Caki2 (cell line): Measurements from ENCODE around the gene TPR. TPM values are rescaled to one million over a fixed set of nuclear protein-coding genes. Genes with fewer than 3 reads are reported as not detected.

ENCODE experiments used
- DNase-seq: peaks from one replicate; pipeline ENCODE4 v3.0.0-alpha.2; 2015; ENCODE audit warnings: low read depth
- in situ Hi-C: cut with HindIII; loops from 2 replicates; pipeline ENCODE4 v1.10.0; 2016; ENCODE audit warnings: low sequenced_read_pairs, low pct_unique_long_range_greater_than_20kb, mixed read lengths
- total RNA-seq: library from RNA; depleted of rRNA; stranded (reverse); fragments of >200 nt; shearing (Covaris generic); gene quantifications from 2 replicates; pipeline ENCODE4 v1.2.3, GENCODE V29; 2014; ENCODE audit warnings: low replicate concordance; rRNA removed

Gene TPR
- total RNA-seq, 1 experiment from 2014 or later, result 24.7 TPM

- DNase-seq, result no peak
Measured at GRCh38 chr1:186300056-186300455, 75.0 kb downstream of the TPR start.

GRCh38 chr1:186299570-186299969 lies 75.5 kb downstream of the TPR start:
- in situ Hi-C loops, result no loop called here
- no peak for DNase-seq

More at GRCh38 chr1:186300056-186300455, 75.0 kb downstream of the TPR start:
- in situ Hi-C loops, result no loop called here

- in situ Hi-C loops, result no loop called here
- no peak for DNase-seq
Measured at GRCh38 chr1:186298851-186299250, 76.2 kb downstream of the TPR start.

- in situ Hi-C loops, result no loop called here
- no peak for DNase-seq
Measured at GRCh38 chr1:186297439-186298045, 77.5 kb downstream of the TPR start.

GRCh38 chr1:186295980-186296379 lies 79.1 kb downstream of the TPR start, which contains the start of gene PRG4:
TSS of gene PRG4 (plus strand) at chr1:186296279.
- in situ Hi-C loops, result no loop called here
- no peak for DNase-seq

GRCh38 chr1:186292875-186293274 lies 82.2 kb downstream of the TPR start:
- in situ Hi-C loops, result no loop called here
- no peak for DNase-seq

GRCh38 chr1:186291271-186291670 lies 83.8 kb downstream of the TPR start:
- in situ Hi-C loops, result no loop called here
- no peak for DNase-seq

- no peak for DNase-seq
- in situ Hi-C loops, result no loop called here
Measured at GRCh38 chr1:186289943-186290545, 85.0 kb downstream of the TPR start.

GRCh38 chr1:186286615-186287315 lies 88.3 kb downstream of the TPR start:
- no peak for DNase-seq
- in situ Hi-C loops, result no loop called here

GRCh38 chr1:186283374-186283773 lies 91.7 kb downstream of the TPR start:
- DNase-seq, result no peak
- in situ Hi-C loops, result no loop called here

GRCh38 chr1:186282466-186282865 lies 92.6 kb downstream of the TPR start:
- no peak for DNase-seq
- in situ Hi-C loops, result no loop called here

GRCh38 chr1:186275822-186276221 lies 99.2 kb downstream of the TPR start:
- in situ Hi-C loops, result no loop called here
- no peak for DNase-seq

- in situ Hi-C loops, result no loop called here
- no peak for DNase-seq
Measured at GRCh38 chr1:186272486-186272885, 102.6 kb downstream of the TPR start.

- DNase-seq, result no peak
- in situ Hi-C loops, result no loop called here
Measured at GRCh38 chr1:186271032-186271431, 104.0 kb downstream of the TPR start.

Other genes starting within 250 kb of the TPR start
- gene PRG4, start 79.0 kb downstream of the TPR start, total RNA-seq, result not detected in 2 replicates
- gene ODR4, start 585 bp upstream of the TPR start, total RNA-seq, result 17.4 and 20.2 TPM in 2 replicates
- not detected in 2 replicates for gene PDC, start 85.9 kb upstream of the TPR start, total RNA-seq